Peyer's patch (tissue), 4 donors: ENCODE measurements around the gene CFAP54.

ENCODE experiments used
- POLR2A ChIP-seq, 2 donors: fragments of 450-650 bp; IDR thresholded peaks; one replicate each; pipeline ENCODE4 v1.5.1; 2017; ENCODE audit warnings: antibody characterized with exemption in 2 of 2, mild to moderate bottlenecking in 2 of 2, moderate library complexity in 2 of 2
- TF ChIP-seq, protein P1 (sequence below), 6 experiments: fragments of 450-650 bp in 4 of 6; fragments of 200-600 bp in 2 of 6; sonication (generic) in 1 of 6; IDR thresholded peaks; one replicate each; pipeline ENCODE4 v1.5.1; 2017 to 2019; ENCODE audit warnings: antibody characterized with exemption in 6 of 6, mild to moderate bottlenecking in 3 of 6, moderate library complexity in 1 of 6

DNA sequence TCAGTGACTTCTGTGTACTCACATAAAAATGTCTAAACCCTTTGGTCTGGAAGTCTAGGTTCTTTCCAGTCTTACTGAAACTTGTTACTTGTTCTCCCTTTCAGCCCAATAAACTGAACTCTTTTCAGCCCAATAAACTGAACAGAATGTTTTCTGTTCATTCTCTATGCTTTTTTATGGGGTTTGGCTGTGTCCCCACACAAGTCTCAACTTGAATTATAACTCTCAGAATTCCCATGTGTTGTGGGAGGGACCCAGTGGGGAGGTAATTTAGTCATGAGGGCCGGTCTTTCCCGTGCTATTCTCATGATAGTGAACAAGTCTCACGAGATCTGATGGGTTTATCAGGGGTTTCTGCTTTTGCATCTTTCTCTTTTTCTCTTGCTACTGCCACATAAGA is 402.7 kb downstream of the CFAP54 start:
- TF ChIP-seq, protein P1, sequence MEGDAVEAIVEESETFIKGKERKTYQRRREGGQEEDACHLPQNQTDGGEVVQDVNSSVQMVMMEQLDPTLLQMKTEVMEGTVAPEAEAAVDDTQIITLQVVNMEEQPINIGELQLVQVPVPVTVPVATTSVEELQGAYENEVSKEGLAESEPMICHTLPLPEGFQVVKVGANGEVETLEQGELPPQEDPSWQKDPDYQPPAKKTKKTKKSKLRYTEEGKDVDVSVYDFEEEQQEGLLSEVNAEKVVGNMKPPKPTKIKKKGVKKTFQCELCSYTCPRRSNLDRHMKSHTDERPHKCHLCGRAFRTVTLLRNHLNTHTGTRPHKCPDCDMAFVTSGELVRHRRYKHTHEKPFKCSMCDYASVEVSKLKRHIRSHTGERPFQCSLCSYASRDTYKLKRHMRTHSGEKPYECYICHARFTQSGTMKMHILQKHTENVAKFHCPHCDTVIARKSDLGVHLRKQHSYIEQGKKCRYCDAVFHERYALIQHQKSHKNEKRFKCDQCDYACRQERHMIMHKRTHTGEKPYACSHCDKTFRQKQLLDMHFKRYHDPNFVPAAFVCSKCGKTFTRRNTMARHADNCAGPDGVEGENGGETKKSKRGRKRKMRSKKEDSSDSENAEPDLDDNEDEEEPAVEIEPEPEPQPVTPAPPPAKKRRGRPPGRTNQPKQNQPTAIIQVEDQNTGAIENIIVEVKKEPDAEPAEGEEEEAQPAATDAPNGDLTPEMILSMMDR (IDR thresholded peaks at IDR 0.05): no peak
- no peak for TF ChIP-seq POLR2A (IDR thresholded peaks at IDR 0.05)
